NCI-H446 (cell line): ENCODE measurements around the gene SLC25A27.
A peak's percentile ranks its signal among the peaks of the same experiment; 100 is the strongest.

ENCODE experiments used
- DNase-seq, 2 experiments: peaks; one replicate each; lab custom pipeline; 2025; lab: John Stamatoyannopoulos, UW

Gene SLC25A27

GRCh38 chr6:46651006-46651405 lies 1.8 kb upstream of the SLC25A27 start:
- DNase-seq = no peak

DNA sequence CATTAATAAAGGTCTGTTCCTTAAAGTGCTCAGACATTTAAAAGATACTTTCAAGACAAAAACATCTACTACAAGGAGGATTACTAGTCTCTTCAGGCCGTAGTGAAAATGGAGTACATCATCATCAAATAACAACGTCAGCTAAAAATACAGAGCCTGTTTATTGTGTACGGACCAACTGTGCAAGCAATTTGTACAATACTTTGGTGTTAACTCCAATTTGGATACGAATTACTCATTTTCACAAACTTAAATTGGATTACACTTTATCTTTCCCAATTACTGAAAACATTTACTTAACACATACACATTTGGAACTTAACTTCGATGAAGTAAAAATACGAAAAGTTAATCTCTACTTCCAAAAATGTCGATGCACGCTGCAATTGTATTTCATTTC lies 959 bp upstream of the SLC25A27 start:
- no peak for DNase-seq

- DNase-seq = no peak
These were observed 558 bp upstream of the SLC25A27 start for GRCh38 chr6:46652232-46652602.

GRCh38 chr6:46653439-46654195 lies 842 bp downstream of the SLC25A27 start:
- DNase-seq = no peak

- DNase-seq = peak in 1 of 2 experiments; percentile 2
These were observed 3.0 kb downstream of the SLC25A27 start for GRCh38 chr6:46655803-46656202.

GRCh38 chr6:46657642-46658041 lies 4.9 kb downstream of the SLC25A27 start:
- no peak for DNase-seq

GRCh38 chr6:46661483-46661882 lies 8.7 kb downstream of the SLC25A27 start:
- DNase-seq = no peak

DNA sequence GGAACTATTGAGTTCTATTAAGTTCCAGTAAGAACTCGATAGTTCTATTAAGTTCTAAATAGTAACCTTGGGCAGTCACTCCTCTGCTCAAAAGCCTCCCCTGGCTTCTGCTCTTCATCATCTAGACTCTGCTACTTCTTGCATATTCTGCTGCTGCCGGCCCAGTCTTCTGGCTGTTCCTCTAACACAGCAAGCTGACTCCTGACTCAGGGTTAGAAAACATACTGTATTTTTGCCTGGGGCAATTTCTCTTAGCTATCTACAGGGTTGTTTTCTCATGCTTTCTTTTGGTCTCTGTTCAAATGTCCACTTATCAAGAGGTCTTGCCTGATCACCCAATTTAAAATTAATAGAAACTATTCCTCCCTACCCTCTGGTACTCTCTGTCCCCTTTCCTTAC lies 14.6 kb downstream of the SLC25A27 start:
- DNase-seq = no peak

DNA sequence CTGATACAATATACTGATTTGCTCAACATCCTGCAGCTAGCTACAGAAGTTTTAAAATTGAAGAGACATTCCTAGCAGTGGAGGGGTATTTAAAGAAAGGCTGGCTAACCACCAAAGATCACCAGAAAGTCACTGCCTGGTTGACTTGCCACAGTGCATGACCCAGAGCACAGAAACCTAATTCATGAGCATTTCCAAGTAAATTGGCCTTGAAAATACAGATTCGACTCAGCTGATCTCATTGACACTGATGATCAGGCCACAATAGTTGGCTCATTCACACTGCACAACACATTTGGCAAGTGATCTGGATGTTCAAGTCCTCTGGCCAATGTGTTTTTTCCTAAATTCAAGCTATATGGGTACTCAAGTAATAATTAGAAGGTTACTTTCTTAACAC lies 21.6 kb downstream of the SLC25A27 start:
- no peak for DNase-seq

DNA sequence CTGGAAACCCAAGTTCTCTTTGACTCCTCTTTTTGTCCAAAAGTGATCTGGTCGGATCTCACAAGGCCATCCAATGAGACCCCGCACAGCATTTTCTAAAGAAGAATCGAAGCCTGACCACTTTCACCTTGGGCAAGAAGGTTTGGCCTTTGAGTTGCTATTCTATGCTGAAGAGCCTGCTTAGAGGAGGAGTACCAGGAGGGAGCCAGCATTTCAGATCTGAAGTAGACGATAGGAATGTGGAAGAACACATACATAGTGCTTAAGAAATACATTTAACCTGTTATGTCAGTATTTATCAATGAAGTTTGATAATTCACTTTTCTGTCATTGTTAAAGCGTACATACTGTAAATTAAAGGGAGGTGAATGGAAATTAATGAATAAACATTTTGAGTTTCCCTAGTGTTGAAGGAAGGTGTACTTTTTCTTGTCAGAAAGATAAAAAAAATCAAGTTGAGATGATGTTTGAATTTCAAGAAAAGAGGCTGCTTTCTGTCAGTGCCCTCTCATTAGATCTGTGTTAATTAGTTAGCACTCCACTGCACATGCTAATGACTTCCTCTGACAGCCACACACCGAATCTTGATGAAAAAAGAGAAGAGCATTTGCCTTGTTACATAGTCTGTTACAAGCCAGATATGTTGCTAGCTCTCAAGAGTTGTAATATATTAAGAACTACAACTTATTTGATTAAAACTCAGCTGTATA lies 24.0 kb downstream of the SLC25A27 start:
- no peak for DNase-seq

GRCh38 chr6:46677314-46677654 lies 24.5 kb downstream of the SLC25A27 start:
- DNase-seq = peak in 1 of 2 experiments; percentile 6

GRCh38 chr6:46684771-46685170 lies 32.0 kb downstream of the SLC25A27 start:
- DNase-seq = no peak

DNA sequence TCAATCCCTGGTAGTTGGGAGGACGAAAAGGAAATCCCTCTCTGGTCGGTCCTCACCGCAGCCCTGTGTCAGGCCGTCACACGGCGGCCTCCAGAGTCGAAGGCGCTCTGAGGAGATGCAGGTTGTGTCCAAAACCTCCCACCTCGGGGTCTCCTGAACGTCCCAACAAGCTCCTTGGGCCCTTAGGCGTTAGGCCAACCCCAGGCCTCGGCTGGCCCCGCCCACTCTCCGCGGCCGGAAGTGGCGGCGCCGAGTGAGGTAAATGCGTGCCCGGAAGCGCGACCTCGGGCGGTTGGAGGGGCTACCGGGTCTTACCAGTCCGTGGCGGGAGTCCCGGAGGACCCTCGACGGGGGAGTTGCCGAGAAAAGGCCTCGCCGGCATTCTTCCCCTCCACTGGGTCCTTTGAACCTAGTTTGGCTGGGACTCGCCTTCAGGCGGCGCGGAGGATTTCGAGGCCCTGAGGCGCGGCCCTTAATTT lies 34.9 kb downstream of the SLC25A27 start, which contains the start of gene TDRD6:
Gene TDRD6, plus strand, starts transcription at position 267 of the 479 bp plus-strand sequence. CDS start 244 bp downstream, outside the sequence.
- DNase-seq = no peak

- no peak for DNase-seq
These were observed 35.6 kb downstream of the SLC25A27 start for GRCh38 chr6:46688117-46688965.

DNA sequence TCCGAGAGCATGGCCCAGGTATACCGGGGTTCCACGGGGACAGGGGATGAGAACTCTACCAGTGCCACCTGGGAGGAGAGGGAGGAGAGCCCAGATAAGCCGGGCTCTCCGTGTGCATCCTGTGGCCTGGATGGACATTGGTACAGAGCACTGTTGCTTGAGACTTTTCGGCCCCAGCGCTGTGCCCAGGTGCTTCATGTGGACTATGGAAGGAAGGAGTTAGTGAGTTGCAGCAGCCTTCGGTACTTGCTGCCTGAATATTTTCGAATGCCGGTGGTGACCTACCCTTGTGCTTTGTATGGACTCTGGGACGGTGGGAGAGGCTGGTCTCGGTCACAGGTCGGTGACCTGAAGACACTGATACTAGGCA lies 36.2 kb downstream of the SLC25A27 start:
- DNase-seq = no peak

DNA sequence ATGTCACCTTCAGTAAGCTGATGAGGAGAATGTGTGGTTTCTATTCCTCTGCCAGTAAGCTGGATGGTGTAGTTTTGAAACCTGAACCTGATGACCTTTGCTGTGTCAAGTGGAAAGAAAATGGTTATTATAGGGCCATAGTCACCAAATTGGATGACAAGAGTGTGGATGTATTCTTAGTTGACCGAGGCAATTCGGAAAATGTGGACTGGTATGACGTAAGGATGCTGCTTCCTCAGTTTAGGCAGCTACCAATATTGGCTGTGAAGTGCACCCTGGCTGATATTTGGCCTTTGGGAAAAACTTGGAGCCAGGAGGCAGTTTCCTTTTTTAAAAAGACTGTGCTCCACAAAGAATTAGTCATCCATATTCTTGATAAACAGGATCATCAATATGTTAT lies 36.9 kb downstream of the SLC25A27 start:
- no peak for DNase-seq

GRCh38 chr6:46690141-46690755 lies 37.5 kb downstream of the SLC25A27 start:
- DNase-seq = no peak

DNA sequence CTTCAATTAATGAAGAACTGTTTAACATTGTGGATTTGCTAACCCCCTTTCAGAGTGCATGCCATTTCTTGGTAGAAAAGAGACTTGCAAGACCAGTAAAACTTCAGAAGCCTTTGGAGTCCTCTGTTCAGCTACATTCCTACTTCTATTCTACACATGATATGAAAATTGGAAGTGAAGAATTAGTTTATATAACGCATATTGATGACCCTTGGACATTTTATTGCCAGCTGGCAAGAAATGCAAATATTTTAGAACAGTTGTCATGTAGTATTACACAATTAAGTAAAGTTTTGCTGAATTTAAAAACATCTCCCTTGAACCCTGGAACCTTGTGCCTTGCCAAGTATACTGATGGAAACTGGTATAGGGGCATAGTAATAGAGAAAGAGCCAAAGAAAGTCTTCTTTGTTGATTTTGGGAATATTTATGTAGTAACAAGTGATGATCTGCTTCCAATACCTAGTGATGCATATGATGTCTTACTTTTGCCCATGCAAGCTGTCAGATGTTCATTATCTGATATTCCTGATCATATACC lies 38.2 kb downstream of the SLC25A27 start:
- no peak for DNase-seq

- no peak for DNase-seq
These were observed 47.2 kb downstream of the SLC25A27 start for GRCh38 chr6:46699970-46700369.

- no peak for DNase-seq
These were observed 51.8 kb downstream of the SLC25A27 start for GRCh38 chr6:46704562-46704961.

GRCh38 chr6:46706464-46706863 lies 53.7 kb downstream of the SLC25A27 start:
- DNase-seq = no peak

DNA sequence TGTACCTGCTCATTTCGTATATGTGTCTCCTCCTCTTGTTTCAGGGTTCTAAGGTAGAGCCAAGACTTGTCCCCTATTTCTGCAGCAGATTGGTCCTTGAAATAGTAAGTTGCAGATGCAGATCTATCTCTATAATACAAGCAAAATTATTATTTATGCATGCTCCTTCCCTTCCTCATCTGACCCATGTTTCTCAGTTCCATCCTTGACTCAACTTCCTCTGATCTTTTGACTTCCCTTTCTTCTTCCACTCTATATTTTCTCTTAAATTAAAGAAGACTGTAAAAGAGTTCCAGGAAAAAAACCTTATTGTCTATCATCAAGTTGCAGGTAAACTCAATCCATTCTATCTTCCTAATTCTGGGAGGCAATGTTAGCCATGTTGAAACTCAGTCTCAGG lies 58.7 kb downstream of the SLC25A27 start:
- no peak for DNase-seq
